SJSA1 (cell line): ENCODE measurements around the gene KRTAP12-2. TPM values are rescaled to one million over a fixed set of nuclear protein-coding genes. Genes with fewer than 3 reads are reported as not detected.
A peak's percentile ranks its signal among the peaks of the same experiment; 100 is the strongest.
"Not testable (repeated sequence)": the region's sequence is repeated elsewhere in the genome, so short reads cannot be mapped to it uniquely, and the experiment has no call there.

ENCODE experiments used
- DNase-seq, 2 experiments: peaks; one replicate each; pipeline ENCODE4 v3.0.0-alpha.2; 2015 to 2020; ENCODE audit warnings: low spot score in 2 of 2, low read depth in 1 of 2
- H3K27ac ChIP-seq: fragments of 250-450 bp; sonication (Bioruptor Pico); 2 replicates; pipeline ENCODE4 v1.5.1; 2020; ENCODE audit warnings: mild to moderate bottlenecking, moderate library complexity
- H3K27me3 ChIP-seq: fragments of 250-450 bp; sonication (Bioruptor Pico); replicated peaks from 2 replicates; pipeline ENCODE4 v1.5.1; 2020; ENCODE audit warnings: mild to moderate bottlenecking, moderate library complexity
- H3K36me3 ChIP-seq: fragments of 250-450 bp; sonication (Bioruptor Pico); 2 replicates; pipeline ENCODE4 v1.5.1; 2020; ENCODE audit warnings: mild to moderate bottlenecking
- H3K4me1 ChIP-seq: fragments of 250-450 bp; sonication (Bioruptor Pico); replicated peaks from 2 replicates; pipeline ENCODE4 v1.6.1; 2021; ENCODE audit warnings: mild to moderate bottlenecking
- H3K4me3 ChIP-seq: fragments of 250-450 bp; sonication (Bioruptor Pico); 2 replicates; pipeline ENCODE4 v1.5.1; 2020; ENCODE audit warnings: mild to moderate bottlenecking
- H3K9me3 ChIP-seq: fragments of 250-450 bp; sonication (Bioruptor Pico); replicated peaks from 2 replicates; pipeline ENCODE4 v1.5.1; 2020; ENCODE audit warnings: mild to moderate bottlenecking
- total RNA-seq: library from RNA; depleted of rRNA; stranded (reverse); fragments of >200 nt; shearing (Covaris generic); gene quantifications from 2 replicates; pipeline ENCODE4 v1.2.3, GENCODE V29; 2014

The KRTAP12-2 gene
- total RNA-seq, 1 experiment from 2014 or later, result not detected

- not testable (repeated sequence) for H3K27ac ChIP-seq, H3K36me3 ChIP-seq
Observed at GRCh38 chr21:44697172-44697810, 30.6 kb upstream of the KRTAP12-2 start, which contains the start of gene KRTAP10-12. Gene KRTAP10-12 (plus strand): TSS chr21:44697172. CDS start chr21:44697202, 30 bp downstream.

DNA sequence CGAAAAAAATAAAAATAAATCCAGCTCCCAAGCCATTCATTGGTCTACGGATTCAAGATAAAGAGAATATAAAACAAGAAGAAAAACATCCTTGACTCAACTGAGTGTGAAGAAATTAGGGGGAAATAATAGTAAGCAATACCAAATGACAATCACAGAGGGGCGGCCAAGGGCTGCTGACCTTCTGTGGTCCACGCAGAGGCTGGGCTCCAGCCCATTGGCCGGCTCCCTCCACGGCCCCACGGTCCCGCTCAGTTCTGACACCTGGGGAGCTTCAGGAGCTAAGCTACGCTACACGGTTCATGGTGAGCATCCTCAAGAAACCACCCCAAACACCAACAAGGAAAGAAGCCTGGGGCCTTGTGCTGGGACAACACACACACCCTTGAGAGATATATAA, 29.8 kb upstream of the KRTAP12-2 start:
- Histone ChIP-seq H3K36me3 (no peaks in the 10 kb centered on the region), H3K4me3 (no peak overlapping the region), H3K9me3 (peaks cover 4% of the 10 kb centered on the region; the same call in 1 of the 2 replicates), H3K27me3 (peaks cover 31% of the 10 kb centered on the region), H3K4me1 (no peaks in the 10 kb centered on the region), H3K27ac (no peak overlapping the region)
- DNase-seq, result no peak

More at GRCh38 chr21:44697172-44697810, 30.6 kb upstream of the KRTAP12-2 start, which contains the start of gene KRTAP10-12:
- peaks cover 34% of the 10 kb centered on the region for H3K27me3 ChIP-seq
- H3K9me3 ChIP-seq, DNase-seq, H3K4me1 ChIP-seq, H3K4me3 ChIP-seq: not testable (repeated sequence)

GRCh38 chr21:44695641-44696040, 28.9 kb upstream of the KRTAP12-2 start:
- H3K9me3 ChIP-seq, result peaks cover 4% of the 10 kb centered on the region; the same call in 1 of the 2 replicates
- no peak overlapping the region for H3K4me3 ChIP-seq
- H3K36me3 ChIP-seq, result no peaks in the 10 kb centered on the region
- no peaks in the 10 kb centered on the region for H3K4me1 ChIP-seq
- H3K27me3 ChIP-seq, result peaks cover 25% of the 10 kb centered on the region
- no peak overlapping the region for H3K27ac ChIP-seq
- DNase-seq, result no peak

DNA sequence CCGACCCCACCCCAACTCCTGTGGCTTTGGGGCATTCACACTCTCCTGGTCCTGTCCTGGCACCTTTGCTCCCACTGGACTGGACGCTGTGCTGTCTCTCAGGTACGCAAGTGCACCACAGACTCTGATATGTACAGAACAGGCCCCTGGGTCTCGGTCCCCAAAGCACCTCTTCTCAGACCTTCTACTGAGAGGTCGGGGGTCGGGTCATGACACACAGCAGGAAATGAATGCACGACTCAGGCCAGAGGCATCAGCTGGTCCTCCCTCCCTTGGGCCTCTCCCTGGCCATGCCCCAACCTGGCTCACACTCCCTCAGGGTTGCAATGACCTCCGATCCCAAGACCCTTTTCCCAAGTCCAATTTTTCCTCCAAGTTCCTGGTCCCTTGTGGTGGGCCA, 28.5 kb upstream of the KRTAP12-2 start:
- Histone ChIP-seq H3K9me3 (peaks cover 4% of the 10 kb centered on the region; the same call in 1 of the 2 replicates), H3K27me3 (peaks cover 20% of the 10 kb centered on the region), H3K4me1 (no peaks in the 10 kb centered on the region), H3K36me3 (no peaks in the 10 kb centered on the region), H3K27ac (no peak overlapping the region), H3K4me3 (no peak overlapping the region)
- DNase-seq, result peak in 1 of 2 experiments; percentile 38

- Histone ChIP-seq H3K4me1 (no peaks in the 10 kb centered on the region), H3K4me3 (no peak overlapping the region), H3K36me3 (no peaks in the 10 kb centered on the region), H3K27ac (no peak overlapping the region), H3K27me3 (peaks cover 16% of the 10 kb centered on the region), H3K9me3 (peaks cover 4% of the 10 kb centered on the region; the same call in 1 of the 2 replicates)
- DNase-seq, result no peak
Observed at GRCh38 chr21:44694776-44695175, 28.0 kb upstream of the KRTAP12-2 start.

GRCh38 chr21:44692798-44693512, 26.2 kb upstream of the KRTAP12-2 start:
- no peaks in the 10 kb centered on the region for H3K4me1 ChIP-seq
- no peak overlapping the region for H3K27ac ChIP-seq
- H3K4me3 ChIP-seq, result no peak overlapping the region
- peaks cover 14% of the 10 kb centered on the region for H3K27me3 ChIP-seq
- no peaks in the 10 kb centered on the region for H3K36me3 ChIP-seq
- no peak for DNase-seq
- peaks cover 4% of the 10 kb centered on the region; the same call in 1 of the 2 replicates for H3K9me3 ChIP-seq

DNA sequence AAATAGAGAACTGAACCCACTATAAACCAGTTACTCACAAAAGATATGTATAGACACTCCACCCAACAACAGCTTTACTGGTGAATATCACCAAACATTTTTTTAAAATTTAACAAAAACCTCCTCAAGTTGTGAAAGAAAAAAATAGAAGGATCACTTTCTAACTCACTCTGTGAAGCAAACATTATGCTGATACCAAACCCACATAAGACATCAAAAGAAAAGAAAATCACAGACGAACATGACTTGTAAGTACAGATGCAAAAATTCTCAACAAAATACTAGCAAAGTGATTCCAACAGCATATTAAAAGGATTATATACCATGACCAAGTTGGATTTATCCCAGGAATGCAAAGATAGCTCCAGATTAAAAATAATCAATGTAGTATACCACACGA, 25.0 kb upstream of the KRTAP12-2 start:
- Histone ChIP-seq H3K4me1 (no peaks in the 10 kb centered on the region), H3K9me3 (peaks cover 4% of the 10 kb centered on the region; the same call in 1 of the 2 replicates), H3K27ac (no peak overlapping the region), H3K27me3 (peaks cover 24% of the 10 kb centered on the region), H3K4me3 (no peak overlapping the region), H3K36me3 (no peaks in the 10 kb centered on the region)
- no peak for DNase-seq

GRCh38 chr21:44689740-44690139, 23.0 kb upstream of the KRTAP12-2 start:
- H3K36me3 ChIP-seq, result not testable (repeated sequence)

GRCh38 chr21:44687671-44688070, 20.9 kb upstream of the KRTAP12-2 start:
- H3K27ac ChIP-seq, result no peak overlapping the region
- H3K9me3 ChIP-seq, result no peaks in the 10 kb centered on the region; the same call in 1 of the 2 replicates
- H3K4me3 ChIP-seq, result no peak overlapping the region
- H3K36me3 ChIP-seq, result no peaks in the 10 kb centered on the region
- no peak for DNase-seq
- H3K27me3 ChIP-seq, result peaks cover 50% of the 10 kb centered on the region
- no peaks in the 10 kb centered on the region for H3K4me1 ChIP-seq

More at GRCh38 chr21:44689740-44690139, 23.0 kb upstream of the KRTAP12-2 start:
- H3K27ac ChIP-seq, H3K4me1 ChIP-seq, H3K4me3 ChIP-seq, H3K9me3 ChIP-seq, DNase-seq: not testable (repeated sequence)
- H3K27me3 ChIP-seq, result peaks cover 31% of the 10 kb centered on the region

GRCh38 chr21:44686843-44687561, 20.3 kb upstream of the KRTAP12-2 start:
- Histone ChIP-seq H3K4me3 (no peak overlapping the region), H3K27me3 (peaks cover 54% of the 10 kb centered on the region)
- DNase-seq, result no peak

GRCh38 chr21:44686000-44686781, 19.5 kb upstream of the KRTAP12-2 start:
- Histone ChIP-seq H3K27me3 (peaks cover 54% of the 10 kb centered on the region), H3K4me3 (no peak overlapping the region), H3K27ac (no peak overlapping the region), H3K4me1 (no peaks in the 10 kb centered on the region), H3K36me3 (no peaks in the 10 kb centered on the region), H3K9me3 (no peaks in the 10 kb centered on the region; the same call in 1 of the 2 replicates)
- DNase-seq, result no peak

More at GRCh38 chr21:44686843-44687561, 20.3 kb upstream of the KRTAP12-2 start:
- no peaks in the 10 kb centered on the region; the same call in 1 of the 2 replicates for H3K9me3 ChIP-seq
- no peaks in the 10 kb centered on the region for H3K36me3 ChIP-seq
- H3K27ac ChIP-seq, result no peak overlapping the region
- H3K4me1 ChIP-seq, result no peaks in the 10 kb centered on the region

GRCh38 chr21:44685050-44685449, 18.3 kb upstream of the KRTAP12-2 start:
- H3K27me3 ChIP-seq, result peaks cover 59% of the 10 kb centered on the region
- H3K9me3 ChIP-seq, DNase-seq, H3K27ac ChIP-seq, H3K36me3 ChIP-seq, H3K4me1 ChIP-seq, H3K4me3 ChIP-seq: not testable (repeated sequence)

- H3K27me3 ChIP-seq, result peaks cover 59% of the 10 kb centered on the region
Observed at GRCh38 chr21:44684483-44684882, 17.8 kb upstream of the KRTAP12-2 start.

More at GRCh38 chr21:44684483-44684882, 17.8 kb upstream of the KRTAP12-2 start:
- no peaks in the 10 kb centered on the region for H3K36me3 ChIP-seq
- H3K27ac ChIP-seq, result no peak overlapping the region
- no peaks in the 10 kb centered on the region; the same call in 1 of the 2 replicates for H3K9me3 ChIP-seq
- no peak for DNase-seq
- H3K4me3 ChIP-seq, result no peak overlapping the region
- no peaks in the 10 kb centered on the region for H3K4me1 ChIP-seq
